ENCODE results near the gene MYBPH.

The MYBPH gene

DNA sequence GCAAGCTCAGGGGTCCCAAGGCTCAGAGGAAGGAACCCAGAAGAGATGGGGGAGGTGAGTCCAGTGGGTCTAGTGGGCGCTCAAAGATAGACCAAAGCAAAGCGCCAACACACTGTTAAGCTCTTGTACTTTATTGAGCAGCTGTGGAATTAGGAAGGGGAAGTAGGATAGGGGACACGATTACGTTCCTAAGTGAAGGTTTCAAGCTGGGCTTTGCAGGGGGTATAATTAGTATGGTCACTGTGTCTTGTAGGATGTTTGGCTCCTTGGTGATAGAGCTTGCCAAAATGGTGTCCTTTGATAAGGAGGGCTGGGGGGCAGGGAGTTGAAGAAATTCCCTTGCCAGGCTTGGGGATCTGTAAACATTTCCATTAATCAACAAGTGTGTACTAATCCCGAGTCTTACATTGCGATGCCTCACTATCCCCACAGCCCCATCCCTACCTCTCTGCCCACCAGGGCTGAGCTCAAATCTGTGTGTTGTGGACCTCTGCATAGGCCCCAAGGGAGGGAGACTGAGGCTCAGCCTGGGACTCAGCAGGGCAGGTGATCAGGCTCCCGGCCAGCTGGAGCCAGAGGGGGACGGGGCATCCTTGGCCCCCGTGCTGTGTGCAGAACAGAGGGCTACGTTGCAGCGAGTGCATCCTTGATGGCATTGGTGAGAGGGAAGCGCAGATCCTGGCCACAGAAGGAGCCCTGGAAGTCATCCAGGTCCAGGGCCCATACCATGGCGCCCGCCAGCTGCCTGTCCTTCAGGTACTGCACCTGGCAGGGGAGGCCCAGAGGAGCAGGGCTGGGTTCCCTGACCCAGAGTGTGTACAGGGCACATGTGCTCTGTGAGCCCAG is 3.4 kb upstream of the MYBPH start:
- peak overlapping the region; percentile 85 to 99 (median 94) for H3K4me2 ChIP-seq
- H3K27ac ChIP-seq: peak overlapping the region in 8 of 11 experiments; percentile 45 to 79 (median 72); a peak in 14 of 22 replicates
- peak overlapping the region in 2 of 10 experiments; percentile 7 to 20; a peak in 3 of 20 replicates for H3K4me3 ChIP-seq
- H3K27me3 ChIP-seq: peaks cover 0 to 9% (median 0%) of the 10 kb centered on the region in 11 experiments; a peak in 3 of 22 replicates
- TF ChIP-seq Cebpa-rat (IDR thresholded peaks at IDR 0.05): no peak
- peak overlapping the region in 4 of 11 experiments; percentile 41 to 80 (median 64); a peak in 3 of 22 replicates for H3K9ac ChIP-seq
- peaks cover 86 to 90% (median 88%) of the 10 kb centered on the region in 10 experiments for H3K4me1 ChIP-seq
- no peaks in the 10 kb centered on the region for H3K9me3 ChIP-seq (replicated peaks in 1 of 11)
- no peaks in the 10 kb centered on the region for H4K20me1 ChIP-seq
- no peaks in the 10 kb centered on the region for H3K36me3 ChIP-seq

DNA sequence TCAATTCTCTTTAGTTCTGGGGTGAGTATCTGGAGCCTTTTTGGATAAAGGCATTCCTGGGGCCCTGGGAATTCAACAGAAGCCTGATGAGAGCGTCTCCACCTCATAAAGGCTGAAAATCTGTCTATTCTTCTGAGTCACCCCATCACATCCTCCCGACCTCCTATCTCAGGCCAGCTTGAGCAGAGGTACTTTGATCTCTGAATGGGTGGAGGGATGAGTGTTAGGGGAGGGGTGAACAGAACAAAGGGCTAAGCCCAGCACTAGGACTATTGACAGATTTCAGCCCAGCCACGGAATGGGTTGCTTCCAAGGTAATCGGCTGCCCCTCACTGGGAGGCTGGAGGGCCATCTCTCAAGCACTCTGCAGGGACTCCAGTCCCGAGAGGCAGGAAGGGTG is 2.5 kb upstream of the MYBPH start:
- no peaks in the 10 kb centered on the region for H3K36me3 ChIP-seq
- H3K9me3 ChIP-seq (replicated peaks in 1 of 11): no peaks in the 10 kb centered on the region
- H3K4me1 ChIP-seq: peaks cover 95 to 100% (median 97%) of the 10 kb centered on the region in 10 experiments
- TF ChIP-seq Cebpa-rat (IDR thresholded peaks at IDR 0.05): no peak
- H4K20me1 ChIP-seq: peaks cover 0 to 2% (median 0%) of the 10 kb centered on the region in 11 experiments; a peak in 1 of 22 replicates
- H3K9ac ChIP-seq: peak overlapping the region in 8 of 11 experiments; percentile 37 to 80 (median 58); a peak in 14 of 22 replicates
- H3K27ac ChIP-seq: peak overlapping the region in 9 of 11 experiments; percentile 44 to 79 (median 70); a peak in 17 of 22 replicates
- H3K4me3 ChIP-seq: peak overlapping the region in 2 of 10 experiments; percentile 7 to 44; a peak in 3 of 20 replicates
- H3K27me3 ChIP-seq: peaks cover 0 to 17% (median 0%) of the 10 kb centered on the region in 11 experiments; a peak in 3 of 22 replicates
- peak overlapping the region; percentile 85 to 99 (median 94) for H3K4me2 ChIP-seq

DNA sequence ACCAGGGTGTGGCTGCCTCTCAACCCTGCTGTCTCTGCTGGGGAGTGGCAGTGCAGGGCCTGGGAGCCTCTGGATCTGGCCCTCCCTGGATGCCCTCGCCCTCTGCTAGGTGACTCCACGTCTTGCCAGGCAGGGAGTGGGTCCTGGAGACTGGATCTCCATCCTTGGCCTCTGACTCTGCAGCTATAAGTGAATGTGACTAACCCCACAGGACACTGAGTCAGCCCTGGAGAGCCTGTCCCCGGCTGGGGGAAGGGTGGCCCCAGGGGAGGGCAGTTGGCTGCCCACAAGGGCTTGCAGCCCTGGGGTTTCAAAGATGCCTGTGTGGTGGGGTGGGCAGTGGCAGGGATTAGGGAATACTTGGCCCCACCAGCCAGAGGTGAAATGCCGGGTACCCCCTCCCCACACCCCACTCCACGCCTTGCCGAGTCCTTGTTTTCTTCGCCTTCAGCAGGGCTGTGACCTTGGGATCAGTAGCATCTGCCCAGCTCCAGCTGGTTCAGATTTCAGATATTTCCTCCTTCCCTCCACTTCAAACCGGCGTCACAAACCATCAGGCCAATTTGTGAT is 1.9 kb upstream of the MYBPH start:
- Histone ChIP-seq H3K27me3 (peaks cover 0 to 17% (median 0%) of the 10 kb centered on the region in 11 experiments; a peak in 3 of 22 replicates), H3K9me3 (replicated peaks in 1 of 11) (no peaks in the 10 kb centered on the region), H3K36me3 (no peaks in the 10 kb centered on the region), H4K20me1 (peaks cover 0 to 7% (median 0%) of the 10 kb centered on the region in 11 experiments; a peak in 1 of 22 replicates), H3K9ac (peak overlapping the region in 9 of 11 experiments; percentile 23 to 80 (median 57); a peak in 16 of 22 replicates), H3K4me3 (peak overlapping the region in 7 of 10 experiments; percentile 7 to 44 (median 18); a peak in 6 of 20 replicates), H3K4me2 (peak overlapping the region; percentile 85 to 99 (median 94)), H3K4me1 (peaks cover 98 to 100% (median 100%) of the 10 kb centered on the region in 10 experiments), H3K27ac (peak overlapping the region in 9 of 11 experiments; percentile 44 to 79 (median 70); a peak in 17 of 22 replicates)
- TF ChIP-seq Cebpa-rat (IDR thresholded peaks at IDR 0.05): no peak

DNA sequence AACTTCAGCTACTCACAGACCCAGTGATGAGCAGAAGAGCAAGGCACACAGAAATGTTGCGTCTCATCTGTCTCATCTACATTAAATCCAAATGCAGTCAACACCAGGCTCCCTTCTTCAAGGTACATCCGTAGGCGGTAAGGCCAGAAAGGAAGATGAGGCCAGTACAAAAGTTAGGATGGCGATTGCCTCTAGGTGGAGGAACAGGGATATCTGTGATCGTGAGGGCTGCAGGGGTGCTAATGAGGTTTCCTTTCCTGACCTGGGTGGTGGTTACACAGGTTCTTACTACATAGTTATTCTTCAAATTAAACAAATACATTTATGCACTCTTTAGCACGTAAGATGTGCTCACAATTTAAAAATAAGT is 1.4 kb upstream of the MYBPH start:
- Histone ChIP-seq H3K9ac (peak overlapping the region in 9 of 11 experiments; percentile 23 to 80 (median 57); a peak in 15 of 22 replicates), H3K9me3 (replicated peaks in 1 of 11) (no peaks in the 10 kb centered on the region), H3K4me2 (peak overlapping the region; percentile 85 to 99 (median 94)), H3K36me3 (no peaks in the 10 kb centered on the region), H3K4me3 (peak overlapping the region in 4 of 10 experiments; percentile 7 to 44 (median 25); a peak in 2 of 20 replicates), H3K4me1 (peaks cover 98 to 100% (median 100%) of the 10 kb centered on the region in 10 experiments), H4K20me1 (peaks cover 0 to 8% (median 0%) of the 10 kb centered on the region in 11 experiments; a peak in 1 of 22 replicates), H3K27ac (peak overlapping the region in 9 of 11 experiments; percentile 44 to 79 (median 70); a peak in 15 of 22 replicates), H3K27me3 (peaks cover 0 to 17% (median 0%) of the 10 kb centered on the region in 11 experiments; a peak in 3 of 22 replicates)
- TF ChIP-seq Cebpa-rat (IDR thresholded peaks at IDR 0.05): no peak

DNA sequence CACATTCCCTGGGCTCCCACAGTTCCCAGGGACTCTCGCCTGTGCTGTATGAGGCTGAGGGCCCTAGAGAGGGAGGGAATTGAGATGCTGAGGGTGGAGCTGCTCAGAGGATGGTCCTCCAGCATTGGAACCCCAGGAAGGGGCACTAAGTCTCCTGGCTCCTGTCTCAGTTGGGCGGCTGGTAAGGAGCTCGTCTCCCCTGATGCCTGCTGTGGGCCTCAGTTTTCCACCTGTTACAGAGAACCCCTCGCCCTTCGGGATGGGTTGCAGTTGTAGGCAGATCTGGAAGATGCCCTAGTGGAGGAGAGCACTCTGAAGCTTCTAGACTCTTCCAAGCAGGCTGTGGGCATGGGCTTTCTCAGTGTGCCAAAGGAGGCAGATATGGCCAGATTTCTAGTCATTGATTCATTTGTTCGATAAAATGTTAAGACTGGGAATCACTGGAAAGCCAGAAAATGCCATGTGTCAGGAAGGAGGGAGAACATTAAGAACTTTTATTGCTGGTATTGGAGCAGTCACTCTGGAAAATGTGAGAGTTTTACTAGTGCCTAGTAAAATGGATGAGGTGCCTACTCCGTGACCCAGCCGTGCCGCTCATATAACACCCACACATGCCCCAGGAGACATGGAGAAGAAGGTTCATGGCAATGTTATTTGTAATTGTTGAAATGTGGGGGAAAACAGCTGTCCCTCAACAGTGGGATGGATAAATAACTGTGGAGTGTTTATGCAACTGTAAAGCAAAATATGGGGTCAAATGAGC is 828 bp upstream of the MYBPH start:
- no peak for TF ChIP-seq Cebpa-rat (IDR thresholded peaks at IDR 0.05)
- peaks cover 0 to 8% (median 0%) of the 10 kb centered on the region in 11 experiments; a peak in 2 of 22 replicates for H4K20me1 ChIP-seq
- H3K9ac ChIP-seq: peak overlapping the region in 9 of 11 experiments; percentile 37 to 80 (median 60); a peak in 14 of 22 replicates
- peak overlapping the region in 9 of 11 experiments; percentile 44 to 79 (median 70); a peak in 18 of 22 replicates for H3K27ac ChIP-seq
- H3K9me3 ChIP-seq (replicated peaks in 1 of 11): no peaks in the 10 kb centered on the region
- H3K27me3 ChIP-seq: peaks cover 0 to 17% (median 0%) of the 10 kb centered on the region in 11 experiments; a peak in 3 of 22 replicates
- peaks cover 0 to 5% (median 0%) of the 10 kb centered on the region in 11 experiments; a peak in 5 of 22 replicates for H3K36me3 ChIP-seq
- H3K4me2 ChIP-seq: peak overlapping the region; percentile 85 to 99 (median 94)
- H3K4me3 ChIP-seq: peak overlapping the region in 4 of 10 experiments; percentile 41 to 64 (median 47); a peak in 7 of 20 replicates
- peaks cover 92 to 100% (median 100%) of the 10 kb centered on the region in 10 experiments for H3K4me1 ChIP-seq

DNA sequence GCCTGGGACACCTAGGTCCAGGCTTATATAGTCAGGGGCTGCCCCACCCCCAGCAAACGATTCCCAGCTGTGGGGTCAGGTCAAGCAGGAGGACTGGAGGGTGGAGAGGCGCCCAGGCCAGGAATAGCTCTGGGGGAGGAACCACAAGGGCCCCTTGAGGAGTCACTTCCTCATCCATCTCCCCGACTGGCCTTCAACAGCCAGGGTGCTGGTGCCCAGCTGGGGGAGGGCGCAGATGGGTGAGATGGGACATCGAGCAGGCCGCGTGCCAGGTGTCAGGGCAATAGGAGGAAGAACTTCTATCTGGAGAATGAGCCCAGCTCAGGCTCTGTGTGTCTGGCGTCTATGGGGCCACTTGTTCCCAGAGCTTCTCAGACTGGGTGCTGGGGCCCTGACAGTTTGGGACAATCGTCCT is 208 bp upstream of the MYBPH start:
- no peak for TF ChIP-seq Cebpa-rat (IDR thresholded peaks at IDR 0.05)
- peak overlapping the region in 9 of 11 experiments; percentile 40 to 79 (median 65); a peak in 18 of 22 replicates for H3K27ac ChIP-seq
- peak overlapping the region; percentile 35 to 80 (median 55); a peak in 17 of 22 replicates for H3K9ac ChIP-seq
- peak overlapping the region; percentile 12 to 64 (median 40); a peak in 15 of 20 replicates for H3K4me3 ChIP-seq
- no peaks in the 10 kb centered on the region for H3K9me3 ChIP-seq (replicated peaks in 1 of 11)
- peaks cover 86 to 100% (median 100%) of the 10 kb centered on the region in 10 experiments for H3K4me1 ChIP-seq
- peaks cover 0 to 17% (median 0%) of the 10 kb centered on the region in 11 experiments; a peak in 3 of 22 replicates for H3K27me3 ChIP-seq
- peaks cover 0 to 8% (median 0%) of the 10 kb centered on the region in 11 experiments; a peak in 2 of 22 replicates for H4K20me1 ChIP-seq
- peaks cover 0 to 10% (median 0%) of the 10 kb centered on the region in 11 experiments; a peak in 5 of 22 replicates for H3K36me3 ChIP-seq
- peak overlapping the region; percentile 85 to 99 (median 94) for H3K4me2 ChIP-seq

DNA sequence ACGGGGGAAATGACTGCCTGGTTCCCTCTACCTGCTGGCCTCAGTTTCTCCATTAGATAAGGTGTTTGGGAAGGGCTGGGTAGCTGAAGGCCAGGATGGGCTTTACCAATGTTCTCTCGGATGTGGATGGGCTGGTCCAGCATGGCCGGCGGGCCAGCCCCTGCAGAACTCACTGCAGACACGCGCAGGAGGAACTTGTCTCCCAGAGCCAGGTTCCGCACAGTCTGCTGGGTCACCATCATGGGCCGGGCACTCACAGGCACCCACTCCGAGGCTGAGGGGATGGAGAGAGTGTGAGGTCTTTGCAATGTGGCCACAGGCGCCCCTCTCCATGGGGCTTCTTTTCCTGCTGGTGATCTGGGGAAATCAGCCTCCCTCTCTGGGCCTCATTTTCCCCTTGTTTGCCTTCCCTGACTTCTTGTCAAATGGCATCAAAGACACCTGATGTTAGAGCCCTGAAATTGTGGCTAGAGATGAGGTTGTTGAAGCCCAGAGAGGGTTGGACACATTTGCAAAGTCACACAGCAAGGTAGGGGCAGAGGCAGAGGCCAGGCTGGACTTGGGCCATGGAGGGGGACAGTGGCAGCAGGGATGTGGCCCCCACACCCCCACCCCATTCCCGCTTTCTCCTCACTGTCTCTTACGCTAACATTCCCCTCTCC is 1.2 kb downstream of the MYBPH start:
- Histone ChIP-seq H3K4me1 (peaks cover 72 to 100% (median 91%) of the 10 kb centered on the region in 10 experiments), H3K9me3 (replicated peaks in 1 of 11) (no peaks in the 10 kb centered on the region), H3K27ac (peak overlapping the region in 7 of 11 experiments; percentile 55 to 79 (median 70); a peak in 12 of 22 replicates), H3K4me2 (peak overlapping the region; percentile 85 to 99 (median 94)), H3K36me3 (peaks cover 0 to 23% (median 0%) of the 10 kb centered on the region in 11 experiments; a peak in 7 of 22 replicates), H3K27me3 (peaks cover 0 to 17% (median 0%) of the 10 kb centered on the region in 11 experiments; a peak in 3 of 22 replicates), H3K9ac (peak overlapping the region in 9 of 11 experiments; percentile 35 to 80 (median 55); a peak in 13 of 22 replicates), H3K4me3 (peak overlapping the region in 7 of 10 experiments; percentile 12 to 64 (median 41); a peak in 8 of 20 replicates), H4K20me1 (peaks cover 0 to 8% (median 0%) of the 10 kb centered on the region in 11 experiments; a peak in 3 of 22 replicates)
- TF ChIP-seq Cebpa-rat (IDR thresholded peaks at IDR 0.05): no peak
